ENCODE data around the gene POC1B.

The POC1B gene

GRCh38 chr12:89525824-89526770 is at the start of gene POC1B:
Gene POC1B, minus strand, starts transcription at chr12:89526047. Its CDS starts 152 bp downstream, at chr12:89525895.
- TF ChIP-seq TSHZ2 (CRISPR knock-in tag; IDR thresholded peaks at IDR 0.05) (0 out of 2 replicates have a peak, but pooled peaks have one; percentile 38), ESRRG (CRISPR knock-in tag; IDR thresholded peaks at IDR 0.05) (no peak), RARB (CRISPR knock-in tag; IDR thresholded peaks at IDR 0.05) (no peak), GLIS3 (CRISPR knock-in tag; IDR thresholded peaks at IDR 0.05) (no peak), CSDC2 (CRISPR knock-in tag; IDR thresholded peaks at IDR 0.05) (no peak), BACH2 (CRISPR knock-in tag; IDR thresholded peaks at IDR 0.05; ENCODE audit: borderline replicate concordance) (no peak), PPARA (CRISPR knock-in tag; IDR thresholded peaks at IDR 0.05; ENCODE audit: borderline replicate concordance) (no peak), OSR1 (CRISPR knock-in tag; IDR thresholded peaks at IDR 0.05) (no peak)
- ATAC-seq, result peak; percentile 82

GRCh38 chr12:89575374-89575773 is 49.5 kb upstream of the POC1B start:
- ATAC-seq, result peak; percentile 45

More at GRCh38 chr12:89575374-89575773, 49.5 kb upstream of the POC1B start:
- TF ChIP-seq ZFP3 (CRISPR knock-in tag; IDR thresholded peaks at IDR 0.05), result no peak
- no peak for TF ChIP-seq ZNF565 (CRISPR knock-in tag; conservative IDR thresholded peaks at IDR 0.05; ENCODE audit: low read depth)
- TF ChIP-seq ZFP30 (CRISPR knock-in tag; IDR thresholded peaks at IDR 0.05), result no peak
- TF ChIP-seq GLIS3 (CRISPR knock-in tag; IDR thresholded peaks at IDR 0.05), result no peak
- no peak for TF ChIP-seq POU6F1 (CRISPR knock-in tag; IDR thresholded peaks at IDR 0.05; ENCODE audit: borderline replicate concordance, low read depth)
- TF ChIP-seq CSRNP3 (CRISPR knock-in tag; IDR thresholded peaks at IDR 0.05), result no peak
- no peak for TF ChIP-seq RARB (CRISPR knock-in tag; IDR thresholded peaks at IDR 0.05)
- TF ChIP-seq ARNTL (CRISPR knock-in tag; IDR thresholded peaks at IDR 0.05; ENCODE audit: borderline replicate concordance, low read depth), result no peak
- TF ChIP-seq PPARA (CRISPR knock-in tag; IDR thresholded peaks at IDR 0.05; ENCODE audit: borderline replicate concordance), result no peak
- TF ChIP-seq PATZ1 (CRISPR knock-in tag; IDR thresholded peaks at IDR 0.05; ENCODE audit: borderline replicate concordance), result no peak
- TF ChIP-seq ESRRG (CRISPR knock-in tag; IDR thresholded peaks at IDR 0.05), result no peak
- no peak for TF ChIP-seq ZNF8 (CRISPR knock-in tag; IDR thresholded peaks at IDR 0.05)
- no peak for TF ChIP-seq OSR1 (CRISPR knock-in tag; IDR thresholded peaks at IDR 0.05)
- TF ChIP-seq BACH2 (CRISPR knock-in tag; IDR thresholded peaks at IDR 0.05; ENCODE audit: borderline replicate concordance), result no peak
- TF ChIP-seq CSDC2 (CRISPR knock-in tag; IDR thresholded peaks at IDR 0.05), result no peak

Data from SK-N-SH treated with all-trans-retinoic acid at 6 μM for 48 hours (cell line).